GM23338 (cell line): ENCODE data around the gene EPHA6. TPM values are rescaled to one million over a fixed set of nuclear protein-coding genes. Genes with fewer than 3 reads are reported as not detected.

Experiments
- ATAC-seq: fragments of 200-7000 bp; cut with Tn5 transposase; 3 replicates; pipeline ENCODE4 v1.9.1; 2020
- DNase-seq: peaks from one replicate; pipeline ENCODE4 v3.0.0-alpha.2; 2015; ENCODE audit warnings: low spot score
- H2AFZ ChIP-seq: fragments of 200-600 bp; sonication (generic); 2 replicates; pipeline ENCODE4 v1.8.0; 2016; ENCODE audit warnings: antibody characterized with exemption, mild to moderate bottlenecking, moderate library complexity
- H3F3A ChIP-seq: fragments of 200-600 bp; sonication (generic); replicated peaks from 2 replicates; pipeline ENCODE4 v1.8.0; 2017; ENCODE audit warnings: antibody characterized with exemption, mixed run types, low read depth
- H3K27ac ChIP-seq: fragments of 200-600 bp; sonication (generic); 2 replicates; pipeline ENCODE4 v1.6.1; 2016; ENCODE audit warnings: low read depth
- H3K27me3 ChIP-seq: fragments of 200-600 bp; sonication (generic); 2 replicates; pipeline ENCODE4 v1.8.0; 2016; ENCODE audit warnings: mild to moderate bottlenecking, mixed run types, moderate library complexity; ENCODE audit not compliant: insufficient read depth
- H3K36me3 ChIP-seq: fragments of 200-600 bp; sonication (generic); 2 replicates; pipeline ENCODE4 v1.8.0; 2016; ENCODE audit warnings: mild to moderate bottlenecking; ENCODE audit not compliant: insufficient read depth
- H3K4me1 ChIP-seq: fragments of 200-600 bp; sonication (generic); 2 replicates; pipeline ENCODE4 v1.8.0; 2016; ENCODE audit warnings: mild to moderate bottlenecking, moderate library complexity; ENCODE audit not compliant: insufficient read depth
- H3K4me2 ChIP-seq: fragments of 200-600 bp; sonication (generic); 2 replicates; pipeline ENCODE4 v1.7.1; 2017; ENCODE audit warnings: mixed run types
- H3K4me3 ChIP-seq: fragments of 200-600 bp; sonication (generic); 2 replicates; pipeline ENCODE4 v1.6.1; 2016; ENCODE audit warnings: mixed run types
- H3K79me2 ChIP-seq: fragments of 200-600 bp; sonication (generic); replicated peaks from 2 replicates; pipeline ENCODE4 v1.8.0; 2017; ENCODE audit warnings: mild to moderate bottlenecking; ENCODE audit not compliant: insufficient read depth
- H3K9me2 ChIP-seq: fragments of 200-600 bp; sonication (generic); 2 replicates; pipeline ENCODE4 v1.8.0; 2017; ENCODE audit not compliant: insufficient read depth
- H4K20me1 ChIP-seq: fragments of 200-600 bp; sonication (generic); replicated peaks from 2 replicates; pipeline ENCODE4 v1.8.0; 2017; ENCODE audit warnings: mild to moderate bottlenecking; ENCODE audit not compliant: insufficient read depth
- H3K27ac Mint-ChIP-seq: 2 replicates; pipeline ENCODE4 v1.8.0; 2020; ENCODE audit warnings: inconsistent platforms, mild to moderate bottlenecking, moderate library complexity, mixed read lengths
- H3K27me3 Mint-ChIP-seq: 3 replicates; pipeline ENCODE4 v1.8.0; 2022; ENCODE audit warnings: low read depth, mild to moderate bottlenecking, moderate library complexity, mixed read lengths, inconsistent platforms; ENCODE audit not compliant: insufficient read depth, poor library complexity
- H3K36me3 Mint-ChIP-seq: 3 replicates; pipeline ENCODE4 v1.8.0; 2021; ENCODE audit warnings: low read depth, mild to moderate bottlenecking, inconsistent platforms, moderate library complexity, mixed read lengths
- H3K4me1 Mint-ChIP-seq: 3 replicates; pipeline ENCODE4 v1.8.0; 2020; ENCODE audit warnings: mild to moderate bottlenecking, inconsistent platforms, mixed read lengths
- H3K4me3 Mint-ChIP-seq: 3 replicates; pipeline ENCODE4 v1.8.0; 2021; ENCODE audit warnings: moderate library complexity, mild to moderate bottlenecking, inconsistent platforms, mixed read lengths
- H3K9me3 Mint-ChIP-seq: 3 replicates; pipeline ENCODE4 v1.8.0; 2020; ENCODE audit warnings: moderate library complexity, mild to moderate bottlenecking, inconsistent platforms, mixed read lengths
- POLR2AphosphoS5 ChIP-seq: IDR thresholded peaks from 2 replicates; pipeline ENCODE4 v1.6.1; 2016; ENCODE audit warnings: antibody characterized with exemption, low read depth
- ZNF114 ChIP-seq: fragments of 250-450 bp; sonication (Bioruptor Pico); IDR thresholded peaks from 2 replicates; pipeline ENCODE4 v1.5.0; 2020; ENCODE audit warnings: mild to moderate bottlenecking, moderate library complexity
- polyA plus RNA-seq: library from polyadenylated mRNA; unstranded; fragments of >200 nt; fragmentation: Nextera tagmentation; extraction: Ambion mirVana; gene quantifications from 2 replicates; pipeline ENCODE4 v1.2.1, GENCODE V29; 2016
- total RNA-seq: library from RNA; depleted of rRNA; stranded (reverse); fragments of >200 nt; shearing (Covaris generic); gene quantifications from 2 replicates; pipeline ENCODE4 v1.2.3, GENCODE V29; 2014
- TF ChIP-seq, protein P1 (sequence below): fragments of 250-450 bp; sonication (Bioruptor Pico); IDR thresholded peaks from 2 replicates; pipeline ENCODE4 v1.5.0; 2020; ENCODE audit warnings: mild to moderate bottlenecking, moderate library complexity
- TF ChIP-seq, protein P2 (sequence below): IDR thresholded peaks from 2 replicates; pipeline ENCODE4 v1.6.1; 2016; ENCODE audit warnings: antibody characterized with exemption

EPHA6 gene
- total and polyA plus RNA-seq, 2 experiments from 2014 or later: 0.37 to 2.6 TPM

GRCh38 chr3:97763586-97764406 lies 949.4 kb downstream of the EPHA6 start (continued):
- TF ChIP-seq, protein P1, sequence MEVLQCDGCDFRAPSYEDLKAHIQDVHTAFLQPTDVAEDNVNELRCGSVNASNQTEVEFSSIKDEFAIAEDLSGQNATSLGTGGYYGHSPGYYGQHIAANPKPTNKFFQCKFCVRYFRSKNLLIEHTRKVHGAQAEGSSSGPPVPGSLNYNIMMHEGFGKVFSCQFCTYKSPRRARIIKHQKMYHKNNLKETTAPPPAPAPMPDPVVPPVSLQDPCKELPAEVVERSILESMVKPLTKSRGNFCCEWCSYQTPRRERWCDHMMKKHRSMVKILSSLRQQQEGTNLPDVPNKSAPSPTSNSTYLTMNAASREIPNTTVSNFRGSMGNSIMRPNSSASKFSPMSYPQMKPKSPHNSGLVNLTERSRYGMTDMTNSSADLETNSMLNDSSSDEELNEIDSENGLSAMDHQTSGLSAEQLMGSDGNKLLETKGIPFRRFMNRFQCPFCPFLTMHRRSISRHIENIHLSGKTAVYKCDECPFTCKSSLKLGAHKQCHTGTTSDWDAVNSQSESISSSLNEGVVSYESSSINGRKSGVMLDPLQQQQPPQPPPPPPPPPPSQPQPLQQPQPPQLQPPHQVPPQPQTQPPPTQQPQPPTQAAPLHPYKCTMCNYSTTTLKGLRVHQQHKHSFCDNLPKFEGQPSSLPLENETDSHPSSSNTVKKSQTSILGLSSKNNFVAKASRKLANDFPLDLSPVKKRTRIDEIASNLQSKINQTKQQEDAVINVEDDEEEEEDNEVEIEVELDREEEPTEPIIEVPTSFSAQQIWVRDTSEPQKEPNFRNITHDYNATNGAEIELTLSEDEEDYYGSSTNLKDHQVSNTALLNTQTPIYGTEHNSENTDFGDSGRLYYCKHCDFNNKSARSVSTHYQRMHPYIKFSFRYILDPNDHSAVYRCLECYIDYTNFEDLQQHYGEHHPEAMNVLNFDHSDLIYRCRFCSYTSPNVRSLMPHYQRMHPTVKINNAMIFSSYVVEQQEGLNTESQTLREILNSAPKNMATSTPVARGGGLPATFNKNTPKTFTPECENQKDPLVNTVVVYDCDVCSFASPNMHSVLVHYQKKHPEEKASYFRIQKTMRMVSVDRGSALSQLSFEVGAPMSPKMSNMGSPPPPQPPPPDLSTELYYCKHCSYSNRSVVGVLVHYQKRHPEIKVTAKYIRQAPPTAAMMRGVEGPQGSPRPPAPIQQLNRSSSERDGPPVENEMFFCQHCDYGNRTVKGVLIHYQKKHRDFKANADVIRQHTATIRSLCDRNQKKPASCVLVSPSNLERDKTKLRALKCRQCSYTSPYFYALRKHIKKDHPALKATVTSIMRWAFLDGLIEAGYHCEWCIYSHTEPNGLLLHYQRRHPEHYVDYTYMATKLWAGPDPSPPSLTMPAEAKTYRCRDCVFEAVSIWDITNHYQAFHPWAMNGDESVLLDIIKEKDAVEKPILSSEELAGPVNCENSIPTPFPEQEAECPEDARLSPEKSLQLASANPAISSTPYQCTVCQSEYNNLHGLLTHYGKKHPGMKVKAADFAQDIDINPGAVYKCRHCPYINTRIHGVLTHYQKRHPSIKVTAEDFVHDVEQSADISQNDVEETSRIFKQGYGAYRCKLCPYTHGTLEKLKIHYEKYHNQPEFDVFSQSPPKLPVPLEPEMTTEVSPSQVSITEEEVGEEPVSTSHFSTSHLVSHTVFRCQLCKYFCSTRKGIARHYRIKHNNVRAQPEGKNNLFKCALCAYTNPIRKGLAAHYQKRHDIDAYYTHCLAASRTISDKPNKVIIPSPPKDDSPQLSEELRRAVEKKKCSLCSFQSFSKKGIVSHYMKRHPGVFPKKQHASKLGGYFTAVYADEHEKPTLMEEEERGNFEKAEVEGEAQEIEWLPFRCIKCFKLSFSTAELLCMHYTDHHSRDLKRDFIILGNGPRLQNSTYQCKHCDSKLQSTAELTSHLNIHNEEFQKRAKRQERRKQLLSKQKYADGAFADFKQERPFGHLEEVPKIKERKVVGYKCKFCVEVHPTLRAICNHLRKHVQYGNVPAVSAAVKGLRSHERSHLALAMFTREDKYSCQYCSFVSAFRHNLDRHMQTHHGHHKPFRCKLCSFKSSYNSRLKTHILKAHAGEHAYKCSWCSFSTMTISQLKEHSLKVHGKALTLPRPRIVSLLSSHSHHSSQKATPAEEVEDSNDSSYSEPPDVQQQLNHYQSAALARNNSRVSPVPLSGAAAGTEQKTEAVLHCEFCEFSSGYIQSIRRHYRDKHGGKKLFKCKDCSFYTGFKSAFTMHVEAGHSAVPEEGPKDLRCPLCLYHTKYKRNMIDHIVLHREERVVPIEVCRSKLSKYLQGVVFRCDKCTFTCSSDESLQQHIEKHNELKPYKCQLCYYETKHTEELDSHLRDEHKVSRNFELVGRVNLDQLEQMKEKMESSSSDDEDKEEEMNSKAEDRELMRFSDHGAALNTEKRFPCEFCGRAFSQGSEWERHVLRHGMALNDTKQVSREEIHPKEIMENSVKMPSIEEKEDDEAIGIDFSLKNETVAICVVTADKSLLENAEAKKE (CRISPR knock-in tag): no peak
- TF ChIP-seq POLR2AphosphoS5 (no peak), ZNF114 (CRISPR knock-in tag) (no peak)

- Histone ChIP-seq H2AFZ (peak within 1 kb of the TSS; percentile 98), H3K79me2 (peaks cover 34% of the 10 kb centered on the region), H3K4me3 (peak within 1 kb of the TSS; percentile 89), H3K27me3 (no peaks in the 10 kb centered on the region), H3K27ac (peak within 1 kb of the TSS; percentile 82), H3K9me2 (no peaks in the 10 kb centered on the region), H3K4me2 (peak within 1 kb of the TSS; percentile 80), H3F3A (no peaks in the 10 kb centered on the region; the same call in 1 of the 2 replicates), H4K20me1 (no peaks in the 10 kb centered on the region), H3K4me1 (peaks cover 32% of the 10 kb centered on the region), H3K36me3 (no peaks in the 10 kb centered on the region)
- peaks cover 6% of the 10 kb centered on the region for H3K27me3 Mint-ChIP-seq
- peaks cover 8% of the 10 kb centered on the region for H3K36me3 Mint-ChIP-seq
- peak within 1 kb of the TSS; percentile 96 for H3K27ac Mint-ChIP-seq
- peak; percentile 94 for DNase-seq
- peak; percentile 94 for ATAC-seq
- H3K4me1 Mint-ChIP-seq: peaks cover 19% of the 10 kb centered on the region
- H3K4me3 Mint-ChIP-seq: peak within 1 kb of the TSS; percentile 92
- no peaks in the 10 kb centered on the region; the same call in 2 of the 3 replicates for H3K9me3 Mint-ChIP-seq
- TF ChIP-seq, protein P2, sequence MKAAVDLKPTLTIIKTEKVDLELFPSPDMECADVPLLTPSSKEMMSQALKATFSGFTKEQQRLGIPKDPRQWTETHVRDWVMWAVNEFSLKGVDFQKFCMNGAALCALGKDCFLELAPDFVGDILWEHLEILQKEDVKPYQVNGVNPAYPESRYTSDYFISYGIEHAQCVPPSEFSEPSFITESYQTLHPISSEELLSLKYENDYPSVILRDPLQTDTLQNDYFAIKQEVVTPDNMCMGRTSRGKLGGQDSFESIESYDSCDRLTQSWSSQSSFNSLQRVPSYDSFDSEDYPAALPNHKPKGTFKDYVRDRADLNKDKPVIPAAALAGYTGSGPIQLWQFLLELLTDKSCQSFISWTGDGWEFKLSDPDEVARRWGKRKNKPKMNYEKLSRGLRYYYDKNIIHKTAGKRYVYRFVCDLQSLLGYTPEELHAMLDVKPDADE: peak; percentile 88
- TF ChIP-seq, protein P1 (CRISPR knock-in tag): no peak
These were observed 950.2 kb downstream of the EPHA6 start, which contains the start of gene ARL6 for GRCh38 chr3:97764407-97765238. Gene ARL6, plus strand, starts transcription at chr3:97764758. Its CDS starts 3,350 bp downstream, at chr3:97768108.
